Skeletal muscle satellite cell (primary cell): ENCODE results near the gene ELMO1.

Experiments
- H3K27me3 ChIP-seq: 2 replicates; pipeline ENCODE4 v1.7.0; 2013; ENCODE audit warnings: low read length; ENCODE audit not compliant: control insufficient read depth, insufficient read depth
- H3K36me3 ChIP-seq: 2 replicates; pipeline ENCODE4 v1.7.0; 2013; ENCODE audit warnings: mild to moderate bottlenecking, control low read depth, low read length; ENCODE audit not compliant: insufficient read depth
- H3K4me1 ChIP-seq: 2 replicates; pipeline ENCODE4 v1.7.0; 2013; ENCODE audit warnings: low read length; ENCODE audit not compliant: control insufficient read depth, insufficient read depth
- H3K4me2 ChIP-seq: 2 replicates; pipeline ENCODE4 v1.7.0; 2013; ENCODE audit warnings: mild to moderate bottlenecking, low read length
- H3K4me3 ChIP-seq: 2 replicates; pipeline ENCODE4 v1.7.0; 2013; ENCODE audit warnings: low read length
- H3K9ac ChIP-seq: 2 replicates; pipeline ENCODE4 v1.7.0; 2013; ENCODE audit warnings: mild to moderate bottlenecking, low read depth, low read length, moderate library complexity
- H3K9me3 ChIP-seq: replicated peaks from 2 replicates; pipeline ENCODE4 v1.7.0; 2013; ENCODE audit warnings: mild to moderate bottlenecking, control low read depth, low read length

The ELMO1 gene

GRCh38 chr7:37311355-37311754 lies 137.3 kb downstream of the ELMO1 start:
- Histone ChIP-seq H3K27me3 (no peaks in the 10 kb centered on the region), H3K36me3 (no peaks in the 10 kb centered on the region), H3K9me3 (no peaks in the 10 kb centered on the region), H3K4me3 (no peak overlapping the region), H3K9ac (no peak overlapping the region), H3K4me1 (no peaks in the 10 kb centered on the region), H3K4me2 (no peak overlapping the region)

GRCh38 chr7:37310327-37311080 lies 138.2 kb downstream of the ELMO1 start:
- H3K36me3 ChIP-seq, result no peaks in the 10 kb centered on the region
- no peak overlapping the region for H3K4me3 ChIP-seq
- H3K4me2 ChIP-seq, result no peak overlapping the region
- H3K9me3 ChIP-seq, result no peaks in the 10 kb centered on the region
- no peaks in the 10 kb centered on the region for H3K27me3 ChIP-seq
- no peak overlapping the region for H3K9ac ChIP-seq
- H3K4me1 ChIP-seq, result no peaks in the 10 kb centered on the region

GRCh38 chr7:37309493-37309892 lies 139.2 kb downstream of the ELMO1 start:
- no peak overlapping the region for H3K4me3 ChIP-seq
- no peaks in the 10 kb centered on the region for H3K27me3 ChIP-seq
- no peak overlapping the region for H3K4me2 ChIP-seq
- H3K36me3 ChIP-seq, result no peaks in the 10 kb centered on the region
- no peak overlapping the region for H3K9ac ChIP-seq
- no peaks in the 10 kb centered on the region for H3K4me1 ChIP-seq
- no peaks in the 10 kb centered on the region for H3K9me3 ChIP-seq

- Histone ChIP-seq H3K4me2 (no peak overlapping the region), H3K4me1 (no peaks in the 10 kb centered on the region), H3K9me3 (no peaks in the 10 kb centered on the region), H3K36me3 (no peaks in the 10 kb centered on the region), H3K9ac (no peak overlapping the region), H3K4me3 (no peak overlapping the region), H3K27me3 (no peaks in the 10 kb centered on the region)
Measured at GRCh38 chr7:37304921-37305320, 143.7 kb downstream of the ELMO1 start.

GRCh38 chr7:37297546-37297945 lies 151.1 kb downstream of the ELMO1 start:
- Histone ChIP-seq H3K36me3 (no peaks in the 10 kb centered on the region), H3K9ac (no peak overlapping the region), H3K27me3 (no peaks in the 10 kb centered on the region), H3K9me3 (no peaks in the 10 kb centered on the region), H3K4me3 (no peak overlapping the region), H3K4me1 (no peaks in the 10 kb centered on the region), H3K4me2 (no peak overlapping the region)

- Histone ChIP-seq H3K9me3 (no peaks in the 10 kb centered on the region), H3K27me3 (no peaks in the 10 kb centered on the region), H3K4me3 (no peak overlapping the region), H3K9ac (no peak overlapping the region), H3K36me3 (no peaks in the 10 kb centered on the region), H3K4me2 (no peak overlapping the region), H3K4me1 (no peaks in the 10 kb centered on the region)
Measured at GRCh38 chr7:37295401-37295800, 153.3 kb downstream of the ELMO1 start.

GRCh38 chr7:37290731-37291130 lies 157.9 kb downstream of the ELMO1 start:
- Histone ChIP-seq H3K27me3 (no peaks in the 10 kb centered on the region), H3K9me3 (no peaks in the 10 kb centered on the region), H3K4me2 (no peak overlapping the region)

GRCh38 chr7:37289781-37290180 lies 158.9 kb downstream of the ELMO1 start:
- H3K4me2 ChIP-seq, result no peak overlapping the region
- no peaks in the 10 kb centered on the region for H3K9me3 ChIP-seq
- H3K4me1 ChIP-seq, result no peaks in the 10 kb centered on the region
- H3K27me3 ChIP-seq, result no peaks in the 10 kb centered on the region
- no peak overlapping the region for H3K9ac ChIP-seq
- H3K36me3 ChIP-seq, result no peaks in the 10 kb centered on the region
- no peak overlapping the region for H3K4me3 ChIP-seq

More at GRCh38 chr7:37290731-37291130, 157.9 kb downstream of the ELMO1 start:
- H3K4me3 ChIP-seq, result no peak overlapping the region
- no peaks in the 10 kb centered on the region for H3K4me1 ChIP-seq
- no peak overlapping the region for H3K9ac ChIP-seq
- no peaks in the 10 kb centered on the region for H3K36me3 ChIP-seq

GRCh38 chr7:37289367-37289766 lies 159.3 kb downstream of the ELMO1 start:
- Histone ChIP-seq H3K4me3 (no peak overlapping the region), H3K27me3 (no peaks in the 10 kb centered on the region), H3K4me1 (no peaks in the 10 kb centered on the region), H3K9me3 (no peaks in the 10 kb centered on the region), H3K36me3 (no peaks in the 10 kb centered on the region), H3K9ac (no peak overlapping the region), H3K4me2 (no peak overlapping the region)

- Histone ChIP-seq H3K4me1 (no peaks in the 10 kb centered on the region), H3K27me3 (no peaks in the 10 kb centered on the region)
Measured at GRCh38 chr7:37287131-37287855, 161.4 kb downstream of the ELMO1 start.

GRCh38 chr7:37286454-37286832 lies 162.2 kb downstream of the ELMO1 start:
- no peaks in the 10 kb centered on the region for H3K27me3 ChIP-seq
- no peak overlapping the region for H3K4me2 ChIP-seq
- no peaks in the 10 kb centered on the region for H3K4me1 ChIP-seq
- no peaks in the 10 kb centered on the region for H3K36me3 ChIP-seq
- no peak overlapping the region for H3K9ac ChIP-seq
- H3K4me3 ChIP-seq, result no peak overlapping the region
- H3K9me3 ChIP-seq, result no peaks in the 10 kb centered on the region

More at GRCh38 chr7:37287131-37287855, 161.4 kb downstream of the ELMO1 start:
- Histone ChIP-seq H3K9ac (no peak overlapping the region), H3K4me2 (no peak overlapping the region), H3K36me3 (no peaks in the 10 kb centered on the region), H3K9me3 (no peaks in the 10 kb centered on the region), H3K4me3 (no peak overlapping the region)
